Cardiac muscle cell (in vitro differentiated cells and primary cell): ENCODE data around the gene LRRN1. TPM values are rescaled to one million over a fixed set of nuclear protein-coding genes. Genes with fewer than 3 reads are reported as not detected.

Experiments used
- DNase-seq, 2 donors: peaks; one replicate each; pipeline versions ENCODE4 v3.0.0 to v3.0.0-alpha.2; 2010 to 2017; ENCODE audit warnings: low read depth in 1 of 2, low spot score in 1 of 2
- H3K27ac ChIP-seq: fragments of 200-600 bp; sonication (generic); 2 replicates; pipeline ENCODE4 v1.5.1; 2016
- H3K27me3 ChIP-seq: fragments of 200-600 bp; sonication (generic); 2 replicates; pipeline ENCODE4 v1.6.0; 2016; ENCODE audit warnings: control low read depth
- H3K36me3 ChIP-seq: fragments of 200-600 bp; sonication (generic); 2 replicates; pipeline ENCODE4 v1.5.1; 2016; ENCODE audit warnings: control low read depth
- H3K4me1 ChIP-seq: fragments of 200-600 bp; sonication (generic); 2 replicates; pipeline ENCODE4 v1.8.1; 2017; ENCODE audit warnings: low read depth, mild to moderate bottlenecking, mixed run types
- H3K4me3 ChIP-seq: fragments of 200-600 bp; sonication (generic); 2 replicates; pipeline ENCODE4 v1.5.1; 2016; ENCODE audit warnings: mild to moderate bottlenecking
- H3K9me3 ChIP-seq: fragments of 200-600 bp; sonication (generic); 2 replicates; pipeline ENCODE4 v1.5.1; 2017; ENCODE audit warnings: low read depth, mild to moderate bottlenecking, control low read depth
- CTCF ChIP-seq: IDR thresholded peaks from 2 replicates; pipeline ENCODE4 v1.5.1; 2012; ENCODE audit warnings: low read depth, mild to moderate bottlenecking, low read length
- polyA plus RNA-seq: library from polyadenylated mRNA; unstranded; fragments of >200 nt; fragmentation: Nextera tagmentation; extraction: Ambion mirVana; gene quantifications from 2 replicates; pipeline ENCODE4 v1.2.1, GENCODE V29; 2016
- total RNA-seq: library from RNA; depleted of rRNA; stranded (reverse); fragments of >200 nt; gene quantifications from 2 replicates; pipeline ENCODE4 v1.2.3, GENCODE V29; 2016

LRRN1 gene
- total and polyA plus RNA-seq, 2 experiments from 2014 or later: 2.0 to 3.0 TPM

- no peak overlapping the region for H3K4me3 ChIP-seq
- H3K4me1 ChIP-seq: no peaks in the 10 kb centered on the region
- H3K27ac ChIP-seq: no peak overlapping the region
- H3K9me3 ChIP-seq: no peaks in the 10 kb centered on the region
- TF ChIP-seq CTCF: no peak
- no peaks in the 10 kb centered on the region for H3K36me3 ChIP-seq
- no peak for DNase-seq
- peaks cover 23% of the 10 kb centered on the region for H3K27me3 ChIP-seq
Measured at GRCh38 chr3:3806856-3807255, 7.6 kb downstream of the LRRN1 start.

- no peak for DNase-seq
- TF ChIP-seq CTCF: no peak
- no peak overlapping the region for H3K27ac ChIP-seq
- H3K27me3 ChIP-seq: no peaks in the 10 kb centered on the region
- no peak overlapping the region for H3K4me3 ChIP-seq
- H3K36me3 ChIP-seq: no peaks in the 10 kb centered on the region
- H3K4me1 ChIP-seq: no peaks in the 10 kb centered on the region
- H3K9me3 ChIP-seq: no peaks in the 10 kb centered on the region
Measured at GRCh38 chr3:3813013-3813412, 13.8 kb downstream of the LRRN1 start.

GRCh38 chr3:3815206-3815605, 16.0 kb downstream of the LRRN1 start:
- no peaks in the 10 kb centered on the region for H3K27me3 ChIP-seq
- no peak overlapping the region for H3K4me3 ChIP-seq
- H3K4me1 ChIP-seq: no peaks in the 10 kb centered on the region
- no peaks in the 10 kb centered on the region for H3K9me3 ChIP-seq
- DNase-seq: no peak
- no peaks in the 10 kb centered on the region for H3K36me3 ChIP-seq
- no peak overlapping the region for H3K27ac ChIP-seq
- no peak for TF ChIP-seq CTCF

- no peak for TF ChIP-seq CTCF
- no peak for DNase-seq
- H3K4me1 ChIP-seq: no peaks in the 10 kb centered on the region
- H3K36me3 ChIP-seq: no peaks in the 10 kb centered on the region
- H3K27me3 ChIP-seq: no peaks in the 10 kb centered on the region
- no peaks in the 10 kb centered on the region for H3K9me3 ChIP-seq
- no peak overlapping the region for H3K4me3 ChIP-seq
- no peak overlapping the region for H3K27ac ChIP-seq
Measured at GRCh38 chr3:3816034-3816433, 16.8 kb downstream of the LRRN1 start.

- no peaks in the 10 kb centered on the region for H3K27me3 ChIP-seq
- no peaks in the 10 kb centered on the region for H3K4me1 ChIP-seq
- TF ChIP-seq CTCF: no peak
- H3K4me3 ChIP-seq: no peak overlapping the region
- H3K27ac ChIP-seq: no peak overlapping the region
- H3K9me3 ChIP-seq: no peaks in the 10 kb centered on the region
- H3K36me3 ChIP-seq: no peaks in the 10 kb centered on the region
- DNase-seq: no peak
Measured at GRCh38 chr3:3817865-3818264, 18.6 kb downstream of the LRRN1 start.

GRCh38 chr3:3821777-3822176, 22.5 kb downstream of the LRRN1 start:
- no peak overlapping the region for H3K4me3 ChIP-seq
- DNase-seq: no peak
- no peak for TF ChIP-seq CTCF
- H3K9me3 ChIP-seq: no peaks in the 10 kb centered on the region
- no peak overlapping the region for H3K27ac ChIP-seq
- H3K4me1 ChIP-seq: no peaks in the 10 kb centered on the region
- no peaks in the 10 kb centered on the region for H3K27me3 ChIP-seq
- no peaks in the 10 kb centered on the region for H3K36me3 ChIP-seq
